ENCODE results near the gene UGT2A1. TPM values are rescaled to one million over a fixed set of nuclear protein-coding genes. Genes with fewer than 3 reads are reported as not detected.

The UGT2A1 gene
- polyA plus RNA-seq, 1 donor (not counting 4 experiments of a cell fraction or from before 2014, with no cell fraction given), result not detected

GRCh38 chr4:69658133-69658532, 5.1 kb upstream of the UGT2A1 start:
- Histone ChIP-seq H3K4me2 (ENCODE audit: control insufficient read depth, extremely low read depth, insufficient read depth, low read depth, low read length) (no peak overlapping the region), H4K20me1 (ENCODE audit: control insufficient read depth, extremely low read depth, insufficient read depth, low read length) (no peaks in the 10 kb centered on the region), H3K4me1 (ENCODE audit: control insufficient read depth, extremely low read depth, insufficient read depth, low read length) (no peaks in the 10 kb centered on the region), H3K4me3 (ENCODE audit: control insufficient read depth in 2 of 3, extremely low read depth in 1 of 3, insufficient read depth in 2 of 3, low read depth in 1 of 3, low read length in 3 of 3) (no peak overlapping the region), H3K27me3 (ENCODE audit: control insufficient read depth, extremely low read depth, insufficient read depth, low read length) (no peaks in the 10 kb centered on the region), H3K79me2 (ENCODE audit: control insufficient read depth, insufficient read depth, low read length) (no peaks in the 10 kb centered on the region), H3K36me3 (ENCODE audit: control insufficient read depth in 2 of 2, extremely low read depth in 1 of 2, insufficient read depth in 2 of 2, low read length in 2 of 2) (no peaks in the 10 kb centered on the region), H3K27ac (ENCODE audit: control insufficient read depth, insufficient read depth, low read length) (no peak overlapping the region), H3K9me3 (ENCODE audit: control insufficient read depth, low read depth, low read length) (no peaks in the 10 kb centered on the region), H3K9ac (ENCODE audit: control insufficient read depth, extremely low read depth, insufficient read depth, low read length) (no peak overlapping the region), H3K9me1 (ENCODE audit: control insufficient read depth, extremely low read depth, insufficient read depth, low read length) (no peaks in the 10 kb centered on the region), H2AFZ (ENCODE audit: control insufficient read depth, low read length) (no peak overlapping the region)
- DNase-seq (ENCODE audit: low read depth, low spot score), result no peak
- dilution Hi-C loops (cut with MboI; ENCODE audit: extremely low pct_ligation_motif_present, low sequenced_read_pairs), result no loop called here
- FAIRE-seq, result no peak
- TF ChIP-seq EZH2 (IDR thresholded peaks at IDR 0.05; ENCODE audit: low read length) (no peak), CTCF (optimal IDR thresholded peaks at IDR 0.05 in 1 of 3, IDR thresholded peaks at IDR 0.05 in 1 of 3, conservative IDR thresholded peaks at IDR 0.05 in 1 of 3; ENCODE audit: extremely low read depth in 1 of 3, insufficient read depth in 2 of 3, low read length in 3 of 3) (no peak)

GRCh38 chr4:69656653-69657158, 3.7 kb upstream of the UGT2A1 start:
- Histone ChIP-seq H3K36me3 (ENCODE audit: control insufficient read depth in 2 of 2, extremely low read depth in 1 of 2, insufficient read depth in 2 of 2, low read length in 2 of 2) (no peaks in the 10 kb centered on the region), H3K9me1 (ENCODE audit: control insufficient read depth, extremely low read depth, insufficient read depth, low read length) (no peaks in the 10 kb centered on the region), H4K20me1 (ENCODE audit: control insufficient read depth, extremely low read depth, insufficient read depth, low read length) (no peaks in the 10 kb centered on the region), H3K79me2 (ENCODE audit: control insufficient read depth, insufficient read depth, low read length) (no peaks in the 10 kb centered on the region), H3K9me3 (ENCODE audit: control insufficient read depth, low read depth, low read length) (no peaks in the 10 kb centered on the region), H3K27me3 (ENCODE audit: control insufficient read depth, extremely low read depth, insufficient read depth, low read length) (no peaks in the 10 kb centered on the region), H3K4me3 (ENCODE audit: control insufficient read depth in 2 of 3, extremely low read depth in 1 of 3, insufficient read depth in 2 of 3, low read depth in 1 of 3, low read length in 3 of 3) (no peak overlapping the region), H3K4me2 (ENCODE audit: control insufficient read depth, extremely low read depth, insufficient read depth, low read depth, low read length) (no peak overlapping the region), H3K9ac (ENCODE audit: control insufficient read depth, extremely low read depth, insufficient read depth, low read length) (no peak overlapping the region), H3K4me1 (ENCODE audit: control insufficient read depth, extremely low read depth, insufficient read depth, low read length) (no peaks in the 10 kb centered on the region), H3K27ac (ENCODE audit: control insufficient read depth, insufficient read depth, low read length) (no peak overlapping the region), H2AFZ (ENCODE audit: control insufficient read depth, low read length) (no peak overlapping the region)
- dilution Hi-C loops (cut with MboI; ENCODE audit: extremely low pct_ligation_motif_present, low sequenced_read_pairs), result no loop called here
- DNase-seq (ENCODE audit: low read depth, low spot score) (no peak), FAIRE-seq (no peak)
- no peak for TF ChIP-seq CTCF (optimal IDR thresholded peaks at IDR 0.05 in 1 of 3, IDR thresholded peaks at IDR 0.05 in 1 of 3, conservative IDR thresholded peaks at IDR 0.05 in 1 of 3; ENCODE audit: extremely low read depth in 1 of 3, insufficient read depth in 2 of 3, low read length in 3 of 3)
- no peak for TF ChIP-seq EZH2 (IDR thresholded peaks at IDR 0.05; ENCODE audit: low read length)

Data from keratinocyte (primary cell).